ENCODE data around the gene SLC7A14. TPM values are rescaled to one million over a fixed set of nuclear protein-coding genes. Genes with fewer than 3 reads are reported as not detected.

Gene SLC7A14
- total RNA-seq, 2 donors from 2014 or later: 0.26 TPM; not detected in 1

DNA sequence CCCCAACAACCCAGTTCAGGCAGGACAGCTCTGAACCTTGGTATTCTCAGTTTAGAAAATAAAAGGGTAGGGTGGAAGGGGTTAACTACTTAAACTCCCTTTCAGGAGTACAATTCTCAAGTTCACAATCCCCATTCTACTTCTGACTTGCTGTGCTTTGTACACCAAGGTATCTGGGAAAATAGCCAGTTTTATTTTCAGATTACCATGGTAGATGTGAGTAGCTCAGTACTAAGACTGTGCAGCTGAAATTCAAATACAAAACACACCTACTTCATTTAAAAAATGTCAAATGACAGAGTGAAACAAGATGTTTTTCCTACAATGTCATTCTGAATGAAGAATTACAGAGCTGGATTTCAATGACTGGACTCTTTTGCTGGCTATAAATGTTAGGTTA, 27.4 kb downstream of the SLC7A14 start:
- no peak overlapping the region for H3K4me3 ChIP-seq
- no peaks in the 10 kb centered on the region for H3K4me1 ChIP-seq
- ATAC-seq: no peak
- no peak overlapping the region for H3K27ac ChIP-seq
- H3K36me3 ChIP-seq (replicated peaks in 1 of 2; ENCODE audit: insufficient read depth in 1 of 2, low read depth in 2 of 2): no peaks in the 10 kb centered on the region
- intact Hi-C loops (cut with DNase I): no loop called here
- DNase-seq: no peak
- H3K9me3 ChIP-seq: no peaks in the 10 kb centered on the region
- H3K27me3 ChIP-seq: no peaks in the 10 kb centered on the region
- TF ChIP-seq CTCF (IDR thresholded peaks at IDR 0.05) (no peak), POLR2A (IDR thresholded peaks at IDR 0.05) (no peak)

- WGBS, 2 donors: 95 to 100% methylated on average over 1 of the region's 1 CpG
- H3K27me3 ChIP-seq: no peaks in the 10 kb centered on the region
- ATAC-seq (no peak), DNase-seq (no peak)
- H3K4me1 ChIP-seq: no peaks in the 10 kb centered on the region
- no peak overlapping the region for H3K27ac ChIP-seq
- no peaks in the 10 kb centered on the region for H3K36me3 ChIP-seq (replicated peaks in 1 of 2; ENCODE audit: insufficient read depth in 1 of 2, low read depth in 2 of 2)
- intact Hi-C loops (cut with DNase I): no loop called here
- no peaks in the 10 kb centered on the region for H3K9me3 ChIP-seq
- H3K4me3 ChIP-seq: no peak overlapping the region
- no peak for TF ChIP-seq POLR2A (IDR thresholded peaks at IDR 0.05)
- no peak for TF ChIP-seq CTCF (IDR thresholded peaks at IDR 0.05)
Measured at GRCh38 chr3:170555329-170555728, 30.5 kb downstream of the SLC7A14 start.

- WGBS, 2 donors: 59 to 62% methylated on average over 4 of the region's 4 CpGs
- no peaks in the 10 kb centered on the region for H3K36me3 ChIP-seq (replicated peaks in 1 of 2; ENCODE audit: insufficient read depth in 1 of 2, low read depth in 2 of 2)
- no peak for DNase-seq
- H3K9me3 ChIP-seq: no peaks in the 10 kb centered on the region
- ATAC-seq: no peak
- no peak overlapping the region for H3K27ac ChIP-seq
- H3K4me1 ChIP-seq: no peaks in the 10 kb centered on the region
- no peak overlapping the region for H3K4me3 ChIP-seq
- peak in 2 of 7 experiments; percentile 3 to 11 for TF ChIP-seq CTCF (IDR thresholded peaks at IDR 0.05)
- TF ChIP-seq POLR2A (IDR thresholded peaks at IDR 0.05): no peak
- H3K27me3 ChIP-seq: no peaks in the 10 kb centered on the region
- intact Hi-C loops (cut with DNase I): no loop called here
Measured at GRCh38 chr3:170553788-170554757, 31.8 kb downstream of the SLC7A14 start.

DNA sequence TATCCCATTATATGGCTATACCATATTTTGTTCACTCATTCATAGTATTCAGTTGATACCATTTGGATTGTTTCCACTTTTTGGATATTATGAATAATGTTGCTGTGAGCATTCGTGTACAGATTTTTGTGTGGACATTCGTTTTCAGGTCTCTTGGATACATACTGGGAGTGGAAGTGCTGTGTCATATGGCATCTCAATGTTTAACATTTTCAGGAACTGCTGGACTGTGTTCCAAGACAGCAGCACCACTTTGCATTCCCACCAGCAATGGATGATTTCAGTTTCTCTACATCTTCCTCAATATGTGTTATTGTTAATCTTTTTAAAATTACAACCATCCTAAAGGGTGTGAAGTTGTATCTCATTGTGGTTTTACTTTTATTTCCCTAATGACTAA, 34.6 kb downstream of the SLC7A14 start:
- TF ChIP-seq POLR2A (IDR thresholded peaks at IDR 0.05) (no peak), CTCF (IDR thresholded peaks at IDR 0.05) (no peak)
- H3K27ac ChIP-seq: no peak overlapping the region
- no peak for ATAC-seq
- 33 to 34% methylated on average over 2 of the region's 2 CpGs for WGBS, 2 donors
- no peaks in the 10 kb centered on the region for H3K36me3 ChIP-seq (replicated peaks in 1 of 2; ENCODE audit: insufficient read depth in 1 of 2, low read depth in 2 of 2)
- H3K27me3 ChIP-seq: no peaks in the 10 kb centered on the region
- no peak for DNase-seq
- intact Hi-C loops (cut with DNase I): no loop called here
- H3K4me3 ChIP-seq: no peak overlapping the region
- no peaks in the 10 kb centered on the region for H3K4me1 ChIP-seq
- no peaks in the 10 kb centered on the region for H3K9me3 ChIP-seq

GRCh38 chr3:170542704-170543103, 43.2 kb downstream of the SLC7A14 start:
- ATAC-seq (no peak), DNase-seq (no peak)
- intact Hi-C loops (cut with DNase I): no loop called here
- no peak overlapping the region for H3K27ac ChIP-seq
- no peak overlapping the region for H3K4me3 ChIP-seq
- no peaks in the 10 kb centered on the region for H3K9me3 ChIP-seq
- H3K4me1 ChIP-seq: no peaks in the 10 kb centered on the region
- TF ChIP-seq POLR2A (IDR thresholded peaks at IDR 0.05) (no peak), CTCF (IDR thresholded peaks at IDR 0.05) (no peak)
- no peaks in the 10 kb centered on the region for H3K36me3 ChIP-seq (replicated peaks in 1 of 2; ENCODE audit: insufficient read depth in 1 of 2, low read depth in 2 of 2)
- WGBS, 2 donors: 74 to 80% methylated on average over 3 of the region's 3 CpGs
- no peaks in the 10 kb centered on the region for H3K27me3 ChIP-seq
